GM12874 (cell line): ENCODE measurements around the gene PLA2G4E.

Experiments used
- CTCF ChIP-seq: IDR thresholded peaks from 2 replicates; pipeline ENCODE4 v1.5.1; 2011; ENCODE audit warnings: low read depth, mild to moderate bottlenecking, control low read depth, low read length, moderate library complexity; ENCODE audit not compliant: insufficient read depth

The PLA2G4E gene

GRCh38 chr15:41983621-41984571 lies 36.9 kb downstream of the PLA2G4E start:
- no peak for TF ChIP-seq CTCF

GRCh38 chr15:41983221-41983620 lies 37.6 kb downstream of the PLA2G4E start:
- TF ChIP-seq CTCF, result no peak

GRCh38 chr15:41982133-41982930 lies 38.5 kb downstream of the PLA2G4E start:
- TF ChIP-seq CTCF, result no peak

GRCh38 chr15:41981371-41982132 lies 39.3 kb downstream of the PLA2G4E start:
- TF ChIP-seq CTCF, result no peak

GRCh38 chr15:41980654-41981323 lies 40.1 kb downstream of the PLA2G4E start:
- TF ChIP-seq CTCF, result no peak

GRCh38 chr15:41979493-41980266 lies 41.2 kb downstream of the PLA2G4E start:
- no peak for TF ChIP-seq CTCF
